Liver (tissue), 3 donors: ENCODE data around the gene DHH.

Experiments used
- ATF3 ChIP-seq: IDR thresholded peaks from 2 replicates; pipeline ENCODE4 v1.6.1; 2016; ENCODE audit warnings: antibody characterized with exemption
- CTCF ChIP-seq: fragments of 150-350 bp; IDR thresholded peaks from 2 replicates; pipeline ENCODE4 v1.5.1; 2017; ENCODE audit warnings: improper control_type of control experiment, low read depth, low read length; ENCODE audit not compliant: missing input control
- RAD21 ChIP-seq, 2 donors: IDR thresholded peaks; 2 replicates each; pipeline ENCODE4 v1.6.1; 2016; ENCODE audit warnings: antibody characterized with exemption in 2 of 2, mild to moderate bottlenecking in 2 of 2
- REST ChIP-seq: IDR thresholded peaks from 2 replicates; pipeline ENCODE4 v1.6.1; 2016; ENCODE audit warnings: antibody characterized with exemption, mild to moderate bottlenecking
- RXRA ChIP-seq, 2 donors: IDR thresholded peaks; 2 replicates each; pipeline ENCODE4 v1.6.1; 2017 to 2018; ENCODE audit warnings: antibody characterized with exemption in 2 of 2, mild to moderate bottlenecking in 1 of 2
- YY1 ChIP-seq: IDR thresholded peaks from 2 replicates; pipeline ENCODE4 v1.6.1; 2016; ENCODE audit warnings: antibody characterized with exemption, mild to moderate bottlenecking
- ZBTB33 ChIP-seq: IDR thresholded peaks from 2 replicates; pipeline ENCODE4 v1.6.1; 2016; ENCODE audit warnings: antibody characterized with exemption
- donor health status: healthy.
- donor health status: healthy.

GRCh38 chr12:49111206-49111605 is 16.6 kb upstream of the DHH start:
- TF ChIP-seq CTCF (no peak), YY1 (no peak), RAD21 (IDR thresholded peaks at IDR 0.05) (no peak), RXRA (IDR thresholded peaks at IDR 0.05) (no peak), ZBTB33 (no peak), REST (no peak), ATF3 (no peak)
